Fibroblast of lung (primary cell): Measurements from ENCODE around the gene ETV1. TPM values are rescaled to one million over a fixed set of nuclear protein-coding genes. Genes with fewer than 3 reads are reported as not detected.

Source experiments
- DNase-seq, 2 donors: peaks; one replicate each; pipeline versions ENCODE4 v3.0.0 to v3.0.0-alpha.2; 2010; ENCODE audit warnings: low read depth in 2 of 2
- H2AFZ ChIP-seq: 2 replicates; pipeline ENCODE4 v1.5.1; 2012; ENCODE audit warnings: low read length, control low read depth, inconsistent platforms
- H3K27ac ChIP-seq: 2 replicates; pipeline ENCODE4 v1.5.1; 2011; ENCODE audit warnings: low read length, control low read depth; ENCODE audit not compliant: insufficient read depth
- H3K27me3 ChIP-seq: 2 replicates; pipeline ENCODE4 v1.5.1; 2011; ENCODE audit warnings: mild to moderate bottlenecking, low read length; ENCODE audit not compliant: control insufficient read depth, insufficient read depth
- H3K36me3 ChIP-seq: 2 replicates; pipeline ENCODE4 v1.5.1; 2011; ENCODE audit warnings: low read length; ENCODE audit not compliant: control insufficient read depth, insufficient read depth
- H3K4me1 ChIP-seq: 2 replicates; pipeline ENCODE4 v1.5.1; 2011; ENCODE audit warnings: low read length; ENCODE audit not compliant: control insufficient read depth, insufficient read depth; ENCODE audit errors: extremely low read depth
- H3K4me2 ChIP-seq: 2 replicates; pipeline ENCODE4 v1.5.1; 2011; ENCODE audit warnings: low read length, control low read depth; ENCODE audit not compliant: insufficient read depth; ENCODE audit errors: extremely low read depth
- H3K4me3 ChIP-seq, 4 experiments: fragments of 200-600 bp in 1 of 4; sonication (generic) in 1 of 4; replicated peaks in 1 of 4; 2 replicates each; pipeline ENCODE4 v1.5.1; 2011 to 2016; ENCODE audit warnings: low read length in 4 of 4, low read depth in 3 of 4, mild to moderate bottlenecking in 3 of 4, control low read depth in 2 of 4, inconsistent platforms in 1 of 4, mixed read lengths in 1 of 4; ENCODE audit not compliant: insufficient read depth in 1 of 4; ENCODE audit errors: control extremely low read depth in 1 of 4
- H3K79me2 ChIP-seq: 2 replicates; pipeline ENCODE4 v1.5.1; 2012; ENCODE audit warnings: mild to moderate bottlenecking, low read length, inconsistent platforms; ENCODE audit not compliant: control insufficient read depth, insufficient read depth
- H3K9ac ChIP-seq: 2 replicates; pipeline ENCODE4 v1.5.1; 2011; ENCODE audit warnings: mild to moderate bottlenecking, low read length, control low read depth; ENCODE audit not compliant: insufficient read depth
- H3K9me3 ChIP-seq: 2 replicates; pipeline ENCODE4 v1.5.1; 2012; ENCODE audit warnings: low read depth, low read length; ENCODE audit not compliant: control insufficient read depth, insufficient read depth
- H4K20me1 ChIP-seq: 2 replicates; pipeline ENCODE4 v1.5.1; 2011; ENCODE audit warnings: low read length; ENCODE audit not compliant: control insufficient read depth, insufficient read depth; ENCODE audit errors: extremely low read depth
- EZH2 ChIP-seq: IDR thresholded peaks from 2 replicates; pipeline ENCODE4 v1.5.1; 2012; ENCODE audit warnings: low read length, control low read depth, mild to moderate bottlenecking; ENCODE audit errors: missing control alignments
- polyA plus RNA-seq, 2 donors: library from polyadenylated mRNA; depleted of rRNA in 1 of 2; stranded (reverse) in 1 of 2; unstranded in 1 of 2; fragments of >200 nt; gene quantifications; 2 replicates each; pipeline ENCODE4 v1.2.1, GENCODE V29; 2011 to 2012; ENCODE audit warnings: missing spikeins in 1 of 2
- total RNA-seq: library from RNA; depleted of rRNA; stranded (reverse); fragments of >200 nt; gene quantifications from 2 replicates; pipeline ENCODE4 v1.2.1, GENCODE V29; 2014
- TF ChIP-seq, protein P1 (sequence below), 2 donors: IDR thresholded peaks in 1 of 2; conservative IDR thresholded peaks in 1 of 2; 1 replicate in 1 of 2; 2 replicates in 1 of 2; pipeline ENCODE4 v1.5.1; 2011 to 2012; ENCODE audit warnings: low read length in 2 of 2, control low read depth in 1 of 2, inconsistent platforms in 1 of 2, low read depth in 1 of 2, mild to moderate bottlenecking in 1 of 2

ETV1 gene
- total and polyA plus RNA-seq, 2 donors (not counting 1 experiment from before 2014, with no cell fraction given): 13.3 to 26.4 TPM

DNA sequence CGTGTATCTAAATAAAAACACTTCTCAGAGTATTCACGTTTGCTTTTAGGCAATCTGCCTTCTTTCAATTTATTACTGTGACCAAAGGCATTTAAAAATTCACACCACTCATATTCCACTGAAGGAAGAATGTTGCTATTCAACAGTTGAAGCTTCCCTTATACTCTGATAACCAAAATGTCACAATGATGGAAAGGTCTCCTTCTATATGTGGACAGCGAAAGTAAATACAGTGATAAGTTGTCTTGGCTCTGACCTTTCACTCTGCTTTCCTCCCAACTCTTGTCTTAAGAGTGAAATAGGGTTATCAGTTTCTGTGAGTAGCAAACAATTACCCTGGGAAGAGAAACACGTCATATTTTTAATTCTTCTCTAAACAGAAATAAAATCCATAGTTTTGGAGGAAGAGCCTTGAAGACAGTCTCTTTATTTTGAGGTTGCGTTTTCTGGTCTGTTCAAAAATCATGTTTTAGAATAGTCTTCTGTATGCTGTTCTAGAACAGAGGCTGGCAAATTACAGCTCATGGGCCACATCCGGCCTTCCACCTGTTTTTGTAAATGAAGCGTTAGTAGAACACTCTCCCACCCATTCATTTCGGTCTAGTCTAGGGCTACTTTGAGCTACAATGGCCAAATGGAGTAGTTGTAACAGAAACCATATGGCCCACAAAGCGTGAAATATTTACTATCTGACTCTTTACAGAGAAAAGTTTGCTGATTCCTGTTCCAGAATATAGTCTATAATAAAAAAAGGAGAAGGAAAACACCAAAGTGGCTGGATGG, 41.3 kb downstream of the ETV1 start:
- Histone ChIP-seq H4K20me1 (no peaks in the 10 kb centered on the region), H3K9ac (no peak overlapping the region), H3K27me3 (no peaks in the 10 kb centered on the region), H3K79me2 (no peaks in the 10 kb centered on the region), H2AFZ (no peak overlapping the region), H3K4me1 (peaks cover 2% of the 10 kb centered on the region), H3K4me2 (no peak overlapping the region), H3K36me3 (no peaks in the 10 kb centered on the region), H3K4me3 (no peak overlapping the region), H3K9me3 (no peaks in the 10 kb centered on the region), H3K27ac (no peak overlapping the region)
- TF ChIP-seq, protein P1, sequence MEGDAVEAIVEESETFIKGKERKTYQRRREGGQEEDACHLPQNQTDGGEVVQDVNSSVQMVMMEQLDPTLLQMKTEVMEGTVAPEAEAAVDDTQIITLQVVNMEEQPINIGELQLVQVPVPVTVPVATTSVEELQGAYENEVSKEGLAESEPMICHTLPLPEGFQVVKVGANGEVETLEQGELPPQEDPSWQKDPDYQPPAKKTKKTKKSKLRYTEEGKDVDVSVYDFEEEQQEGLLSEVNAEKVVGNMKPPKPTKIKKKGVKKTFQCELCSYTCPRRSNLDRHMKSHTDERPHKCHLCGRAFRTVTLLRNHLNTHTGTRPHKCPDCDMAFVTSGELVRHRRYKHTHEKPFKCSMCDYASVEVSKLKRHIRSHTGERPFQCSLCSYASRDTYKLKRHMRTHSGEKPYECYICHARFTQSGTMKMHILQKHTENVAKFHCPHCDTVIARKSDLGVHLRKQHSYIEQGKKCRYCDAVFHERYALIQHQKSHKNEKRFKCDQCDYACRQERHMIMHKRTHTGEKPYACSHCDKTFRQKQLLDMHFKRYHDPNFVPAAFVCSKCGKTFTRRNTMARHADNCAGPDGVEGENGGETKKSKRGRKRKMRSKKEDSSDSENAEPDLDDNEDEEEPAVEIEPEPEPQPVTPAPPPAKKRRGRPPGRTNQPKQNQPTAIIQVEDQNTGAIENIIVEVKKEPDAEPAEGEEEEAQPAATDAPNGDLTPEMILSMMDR (conservative IDR thresholded peaks at IDR 0.05 in 1 of 2, IDR thresholded peaks at IDR 0.05 in 1 of 2; ENCODE audit: low read depth in 1 of 2, low read length in 2 of 2): no peak
- no peak for TF ChIP-seq EZH2
- peak in 1 of 2 donors; percentile 29 for DNase-seq

DNA sequence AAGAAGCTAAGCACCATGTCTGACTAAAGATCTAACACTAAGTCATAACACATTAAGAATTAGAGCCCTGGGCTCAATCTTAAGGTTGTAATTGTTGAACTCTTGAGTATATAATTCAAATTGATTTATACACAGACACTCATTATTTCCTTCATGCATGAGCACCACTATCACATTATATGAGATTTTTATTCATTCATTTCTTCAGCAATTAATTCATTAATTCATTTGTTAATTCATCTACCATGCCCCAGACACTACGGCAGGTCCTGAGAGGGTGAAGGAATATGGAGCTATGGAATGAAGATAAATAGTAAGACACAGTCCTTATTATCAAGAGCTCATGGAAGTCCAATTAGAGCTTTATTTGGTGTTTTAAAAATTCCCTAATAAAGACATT, 41.9 kb downstream of the ETV1 start:
- H3K9ac ChIP-seq: no peak overlapping the region
- H3K4me3 ChIP-seq: no peak overlapping the region
- no peak overlapping the region for H2AFZ ChIP-seq
- no peak for DNase-seq
- H3K4me1 ChIP-seq: peaks cover 2% of the 10 kb centered on the region
- no peak overlapping the region for H3K27ac ChIP-seq
- no peak for TF ChIP-seq EZH2
- TF ChIP-seq, protein P1 (conservative IDR thresholded peaks at IDR 0.05 in 1 of 2, IDR thresholded peaks at IDR 0.05 in 1 of 2; ENCODE audit: low read depth in 1 of 2, low read length in 2 of 2): no peak
- no peak overlapping the region for H3K4me2 ChIP-seq
- H4K20me1 ChIP-seq: no peaks in the 10 kb centered on the region
- no peaks in the 10 kb centered on the region for H3K36me3 ChIP-seq
- H3K79me2 ChIP-seq: no peaks in the 10 kb centered on the region
- no peaks in the 10 kb centered on the region for H3K27me3 ChIP-seq
- H3K9me3 ChIP-seq: no peaks in the 10 kb centered on the region

DNA sequence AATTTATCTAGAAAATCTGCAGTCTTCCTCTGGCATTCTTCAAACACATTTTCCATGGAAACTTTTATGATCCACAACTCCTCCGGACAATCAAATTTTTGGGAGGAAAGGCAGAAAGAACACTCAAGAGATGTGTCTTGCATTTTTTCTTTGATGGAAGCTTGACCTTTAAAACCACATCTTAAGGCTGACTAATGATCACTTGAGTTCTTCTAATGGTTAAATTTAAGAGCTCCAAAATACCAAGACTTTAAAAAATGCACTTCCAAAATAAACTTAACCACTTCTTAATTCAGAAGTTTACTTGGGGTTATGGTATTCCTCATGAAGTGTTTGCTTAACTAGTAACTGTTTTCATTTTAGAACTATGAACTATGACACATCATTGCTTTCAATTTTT, 43.3 kb downstream of the ETV1 start:
- H3K27me3 ChIP-seq: no peaks in the 10 kb centered on the region
- H3K4me1 ChIP-seq: peaks cover 2% of the 10 kb centered on the region
- peak overlapping the region; percentile 44 for H3K4me2 ChIP-seq
- no peak overlapping the region for H2AFZ ChIP-seq
- DNase-seq: peak; percentile 57 to 93
- H3K27ac ChIP-seq: peak overlapping the region; percentile 22
- H3K79me2 ChIP-seq: no peaks in the 10 kb centered on the region
- H3K36me3 ChIP-seq: no peaks in the 10 kb centered on the region
- H3K4me3 ChIP-seq: no peak overlapping the region
- no peak for TF ChIP-seq EZH2
- TF ChIP-seq, protein P1 (conservative IDR thresholded peaks at IDR 0.05 in 1 of 2, IDR thresholded peaks at IDR 0.05 in 1 of 2; ENCODE audit: low read depth in 1 of 2, low read length in 2 of 2): no peak
- no peaks in the 10 kb centered on the region for H3K9me3 ChIP-seq
- H3K9ac ChIP-seq: no peak overlapping the region
- H4K20me1 ChIP-seq: no peaks in the 10 kb centered on the region
